ENCODE data around the gene SUPT4H1.

DNA sequence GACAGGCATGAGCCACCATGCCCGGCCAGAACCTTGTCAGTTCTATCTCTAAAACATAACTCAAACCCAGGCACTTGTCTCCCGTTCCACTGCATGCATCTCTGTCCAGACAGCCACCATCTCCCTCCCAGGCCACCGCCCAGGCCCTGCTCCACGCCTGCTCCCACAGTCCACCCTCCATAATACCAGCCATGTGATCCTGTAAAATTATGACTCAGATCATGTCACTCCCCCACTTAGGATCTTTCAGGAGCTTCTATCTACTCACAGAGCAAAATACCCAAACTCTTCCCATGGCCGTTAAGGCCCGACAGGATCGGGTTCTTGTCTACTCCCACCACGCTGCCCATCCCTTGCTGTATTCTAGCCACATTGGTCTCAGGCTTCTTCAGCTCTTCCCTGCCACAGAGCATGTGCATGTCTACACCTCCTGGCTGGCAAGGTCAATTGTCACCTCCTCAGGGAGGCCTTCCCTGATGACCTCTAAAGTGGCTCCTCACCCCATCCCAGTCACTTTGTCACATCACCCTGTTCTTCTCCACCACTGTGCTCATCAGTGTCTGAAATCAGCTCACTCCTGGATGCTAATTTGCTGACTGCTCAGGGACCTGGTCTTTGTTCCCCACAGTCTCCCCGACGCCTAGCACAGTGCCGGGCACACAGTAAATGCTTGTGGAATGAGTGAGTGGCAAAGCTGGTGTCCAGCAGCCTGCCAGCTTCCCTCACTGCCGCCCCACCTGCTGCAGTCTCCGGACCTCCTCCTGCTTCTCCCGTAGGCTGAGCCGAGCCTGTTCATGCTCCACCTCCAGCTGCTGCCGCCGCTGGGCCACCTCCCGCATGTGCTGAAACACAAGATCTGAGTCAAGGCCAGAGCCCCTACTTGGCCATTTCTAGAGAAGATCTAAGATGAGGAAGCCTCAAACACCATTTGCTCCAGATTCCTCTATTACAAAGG, 30.2 kb downstream of the SUPT4H1 start:
- TF ChIP-seq, protein P1, sequence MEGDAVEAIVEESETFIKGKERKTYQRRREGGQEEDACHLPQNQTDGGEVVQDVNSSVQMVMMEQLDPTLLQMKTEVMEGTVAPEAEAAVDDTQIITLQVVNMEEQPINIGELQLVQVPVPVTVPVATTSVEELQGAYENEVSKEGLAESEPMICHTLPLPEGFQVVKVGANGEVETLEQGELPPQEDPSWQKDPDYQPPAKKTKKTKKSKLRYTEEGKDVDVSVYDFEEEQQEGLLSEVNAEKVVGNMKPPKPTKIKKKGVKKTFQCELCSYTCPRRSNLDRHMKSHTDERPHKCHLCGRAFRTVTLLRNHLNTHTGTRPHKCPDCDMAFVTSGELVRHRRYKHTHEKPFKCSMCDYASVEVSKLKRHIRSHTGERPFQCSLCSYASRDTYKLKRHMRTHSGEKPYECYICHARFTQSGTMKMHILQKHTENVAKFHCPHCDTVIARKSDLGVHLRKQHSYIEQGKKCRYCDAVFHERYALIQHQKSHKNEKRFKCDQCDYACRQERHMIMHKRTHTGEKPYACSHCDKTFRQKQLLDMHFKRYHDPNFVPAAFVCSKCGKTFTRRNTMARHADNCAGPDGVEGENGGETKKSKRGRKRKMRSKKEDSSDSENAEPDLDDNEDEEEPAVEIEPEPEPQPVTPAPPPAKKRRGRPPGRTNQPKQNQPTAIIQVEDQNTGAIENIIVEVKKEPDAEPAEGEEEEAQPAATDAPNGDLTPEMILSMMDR (conservative IDR thresholded peaks at IDR 0.05) = no peak
- TF ChIP-seq EZH2 (IDR thresholded peaks at IDR 0.05; ENCODE audit: low read depth) = no peak
